NCI-H2171 (cell line): ENCODE measurements around the gene PIGC.

Experiments
- DNase-seq: peaks from one replicate; lab custom pipeline; 2025; lab: John Stamatoyannopoulos, UW

The PIGC gene

GRCh38 chr1:172429331-172430127 lies 14.3 kb downstream of the PIGC start:
- peak; percentile 16 for DNase-seq

- no peak for DNase-seq
Observed at GRCh38 chr1:172427191-172427590, 16.7 kb downstream of the PIGC start.

- DNase-seq, result no peak
Observed at GRCh38 chr1:172425339-172425738, 18.5 kb downstream of the PIGC start.

- DNase-seq, result no peak
Observed at GRCh38 chr1:172423336-172423735, 20.5 kb downstream of the PIGC start.

- no peak for DNase-seq
Observed at GRCh38 chr1:172421974-172422604, 21.8 kb downstream of the PIGC start.

GRCh38 chr1:172420385-172420784 lies 23.5 kb downstream of the PIGC start, which contains the start of gene C1orf105:
C1orf105 (plus strand) TSS chr1:172420685; CDS start chr1:172420886, 201 bp downstream.
- no peak for DNase-seq

- no peak for DNase-seq
Observed at GRCh38 chr1:172417557-172417956, 26.3 kb downstream of the PIGC start.

GRCh38 chr1:172416496-172417035 lies 27.3 kb downstream of the PIGC start:
- DNase-seq, result no peak

GRCh38 chr1:172414331-172414730 lies 29.5 kb downstream of the PIGC start:
- DNase-seq, result no peak

GRCh38 chr1:172411791-172412338 lies 32.0 kb downstream of the PIGC start:
- no peak for DNase-seq

- DNase-seq, result no peak
Observed at GRCh38 chr1:172410027-172410426, 33.8 kb downstream of the PIGC start.

- no peak for DNase-seq
Observed at GRCh38 chr1:172408958-172409357, 34.9 kb downstream of the PIGC start.

GRCh38 chr1:172406968-172407367 lies 36.9 kb downstream of the PIGC start:
- no peak for DNase-seq

GRCh38 chr1:172405912-172406311 lies 38.0 kb downstream of the PIGC start:
- no peak for DNase-seq

GRCh38 chr1:172404121-172404520 lies 39.7 kb downstream of the PIGC start:
- no peak for DNase-seq

GRCh38 chr1:172402878-172403569 lies 40.8 kb downstream of the PIGC start:
- DNase-seq, result no peak

- DNase-seq, result no peak
Observed at GRCh38 chr1:172401892-172402291, 42.0 kb downstream of the PIGC start.

- no peak for DNase-seq
Observed at GRCh38 chr1:172401477-172401876, 42.4 kb downstream of the PIGC start.

- DNase-seq, result no peak
Observed at GRCh38 chr1:172400722-172401105, 43.2 kb downstream of the PIGC start.

- no peak for DNase-seq
Observed at GRCh38 chr1:172399756-172400721, 43.8 kb downstream of the PIGC start.
